NB4 (cell line): ENCODE data around the gene CERCAM.
A peak's percentile ranks its signal among the peaks of the same experiment; 100 is the strongest.

ENCODE experiments used
- POLR2A ChIP-seq: IDR thresholded peaks from 2 replicates; pipeline ENCODE4 v1.6.1; 2011; ENCODE audit warnings: mild to moderate bottlenecking; ENCODE audit not compliant: insufficient read length; ENCODE audit errors: extremely low read depth
- TF ChIP-seq, protein P1 (sequence below): IDR thresholded peaks from one replicate; pipeline ENCODE4 v1.5.1; 2012; ENCODE audit warnings: low read depth, low read length
- TF ChIP-seq, protein P2 (sequence below): IDR thresholded peaks from 2 replicates; pipeline ENCODE4 v1.6.1; 2011; ENCODE audit warnings: low read depth, low read length

DNA sequence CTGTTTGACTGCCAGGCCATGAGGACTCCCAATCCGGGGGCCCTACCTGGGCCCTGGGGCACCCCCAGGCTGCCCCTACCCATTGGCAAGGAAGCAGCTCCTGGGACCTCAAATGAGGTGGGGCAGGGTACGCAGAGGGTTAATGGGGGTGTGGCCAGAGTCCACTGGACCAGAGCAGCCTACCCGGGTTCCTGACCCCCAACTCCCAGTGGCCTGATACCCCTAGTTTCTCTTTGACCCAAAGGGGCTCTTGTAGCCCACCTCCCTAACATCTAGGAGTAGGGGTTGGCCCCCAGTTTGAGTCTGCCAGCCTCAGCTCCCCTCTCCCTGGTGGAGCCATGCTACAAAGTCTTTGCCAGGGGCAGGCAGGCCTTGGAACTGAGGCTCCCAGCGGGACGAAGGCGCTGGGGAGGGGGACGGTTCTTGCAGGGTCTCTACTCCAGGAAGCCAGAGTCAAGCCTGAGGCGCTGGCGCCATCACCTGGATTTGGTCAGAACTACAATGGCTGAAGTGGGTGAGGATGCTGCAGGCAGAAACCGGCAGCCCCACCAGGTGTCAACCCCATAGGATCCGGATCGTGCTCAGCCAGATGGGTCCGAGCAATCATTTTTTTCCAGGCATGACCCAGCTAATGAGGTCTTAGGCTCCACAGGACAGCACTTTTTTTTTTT, 8.4 kb upstream of the CERCAM start:
- TF ChIP-seq, protein P1, sequence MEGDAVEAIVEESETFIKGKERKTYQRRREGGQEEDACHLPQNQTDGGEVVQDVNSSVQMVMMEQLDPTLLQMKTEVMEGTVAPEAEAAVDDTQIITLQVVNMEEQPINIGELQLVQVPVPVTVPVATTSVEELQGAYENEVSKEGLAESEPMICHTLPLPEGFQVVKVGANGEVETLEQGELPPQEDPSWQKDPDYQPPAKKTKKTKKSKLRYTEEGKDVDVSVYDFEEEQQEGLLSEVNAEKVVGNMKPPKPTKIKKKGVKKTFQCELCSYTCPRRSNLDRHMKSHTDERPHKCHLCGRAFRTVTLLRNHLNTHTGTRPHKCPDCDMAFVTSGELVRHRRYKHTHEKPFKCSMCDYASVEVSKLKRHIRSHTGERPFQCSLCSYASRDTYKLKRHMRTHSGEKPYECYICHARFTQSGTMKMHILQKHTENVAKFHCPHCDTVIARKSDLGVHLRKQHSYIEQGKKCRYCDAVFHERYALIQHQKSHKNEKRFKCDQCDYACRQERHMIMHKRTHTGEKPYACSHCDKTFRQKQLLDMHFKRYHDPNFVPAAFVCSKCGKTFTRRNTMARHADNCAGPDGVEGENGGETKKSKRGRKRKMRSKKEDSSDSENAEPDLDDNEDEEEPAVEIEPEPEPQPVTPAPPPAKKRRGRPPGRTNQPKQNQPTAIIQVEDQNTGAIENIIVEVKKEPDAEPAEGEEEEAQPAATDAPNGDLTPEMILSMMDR: peak; percentile 69
- TF ChIP-seq, protein P2, sequence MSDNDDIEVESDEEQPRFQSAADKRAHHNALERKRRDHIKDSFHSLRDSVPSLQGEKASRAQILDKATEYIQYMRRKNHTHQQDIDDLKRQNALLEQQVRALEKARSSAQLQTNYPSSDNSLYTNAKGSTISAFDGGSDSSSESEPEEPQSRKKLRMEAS: no peak
- TF ChIP-seq POLR2A: no peak
